Measurements from ENCODE around the gene ELOA. TPM values are rescaled to one million over a fixed set of nuclear protein-coding genes. Genes with fewer than 3 reads are reported as not detected.
A peak's percentile ranks its signal among the peaks of the same experiment; 100 is the strongest.
"Not testable (repeated sequence)": the region's sequence is repeated elsewhere in the genome, so short reads cannot be mapped to it uniquely, and the experiment has no call there.

The ELOA gene
- polyA plus RNA-seq, 2 of the 4 experiments (the other 2 are of a cell fraction), result 16.4 to 18.4 TPM

DNA sequence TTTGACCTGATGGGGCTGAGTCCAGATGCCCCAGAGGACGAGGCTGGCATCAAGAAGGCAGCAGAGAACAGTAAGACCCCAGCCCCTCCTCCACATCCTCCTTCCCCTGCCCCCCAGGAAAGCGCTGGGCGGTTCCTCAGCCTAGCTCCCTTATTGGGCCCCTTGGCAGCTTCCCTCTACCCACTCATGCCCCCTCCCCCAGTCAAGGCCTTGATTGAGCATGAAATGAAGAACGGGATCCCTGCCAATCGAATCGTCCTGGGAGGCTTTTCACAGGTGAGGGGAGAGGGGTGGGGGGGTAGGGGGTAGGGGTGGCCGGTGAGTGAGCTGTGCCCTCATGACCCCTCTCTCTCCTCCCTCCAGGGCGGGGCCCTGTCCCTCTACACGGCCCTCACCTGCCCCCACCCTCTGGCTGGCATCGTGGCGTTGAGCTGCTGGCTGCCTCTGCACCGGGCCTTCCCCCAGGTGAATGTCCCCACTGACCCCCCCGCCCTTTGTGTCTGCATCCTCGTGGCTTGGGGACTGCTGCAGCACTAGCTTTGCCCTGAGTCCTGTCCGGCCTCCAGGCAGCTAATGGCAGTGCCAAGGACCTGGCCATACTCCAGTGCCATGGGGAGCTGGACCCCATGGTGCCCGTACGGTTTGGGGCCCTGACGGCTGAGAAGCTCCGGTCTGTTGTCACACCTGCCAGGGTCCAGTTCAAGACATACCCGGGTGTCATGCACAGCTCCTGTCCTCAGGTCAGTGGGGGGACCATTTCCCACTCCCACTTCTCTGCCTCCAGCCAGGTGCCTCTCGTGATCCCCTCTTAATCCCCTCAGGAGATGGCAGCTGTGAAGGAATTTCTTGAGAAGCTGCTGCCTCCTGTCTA lies 50.8 kb downstream of the ELOA start:
- no peak for DNase-seq (ENCODE audit: low read depth in 1 of 2, low spot score in 1 of 2)
- WGBS (ENCODE audit: missing lambda C conversion rate), result 53% methylated on average over 8 of the region's 21 CpGs
- Histone ChIP-seq H3K27ac (peak overlapping the region in 1 of 2 experiments; percentile 98; a peak in 2 of 6 replicates), H3K4me1 (peaks cover 42% of the 10 kb centered on the region), H3K4me3 (no peak overlapping the region), H3K4me2 (0 out of 3 replicates have a peak overlapping the region, but pooled peaks have one; percentile 6), H3K9me3 (no peaks in the 10 kb centered on the region)
- ChIA-PET CTCF (interaction anchor here (1.3 to 2.1 kb wide), 3 partner anchors 22 to 61 kb away, joined by 9 to 11 read pairs (median 9); no protein-coding TSS in a partner anchor), POLR2A (no interaction called here)
- ATAC-seq, result no peak
- TF ChIP-seq RAD21 (conservative IDR thresholded peaks at IDR 0.05 in 1 of 2, IDR thresholded peaks at IDR 0.05 in 1 of 2), result no peak
- FAIRE-seq, result no peak

DNA sequence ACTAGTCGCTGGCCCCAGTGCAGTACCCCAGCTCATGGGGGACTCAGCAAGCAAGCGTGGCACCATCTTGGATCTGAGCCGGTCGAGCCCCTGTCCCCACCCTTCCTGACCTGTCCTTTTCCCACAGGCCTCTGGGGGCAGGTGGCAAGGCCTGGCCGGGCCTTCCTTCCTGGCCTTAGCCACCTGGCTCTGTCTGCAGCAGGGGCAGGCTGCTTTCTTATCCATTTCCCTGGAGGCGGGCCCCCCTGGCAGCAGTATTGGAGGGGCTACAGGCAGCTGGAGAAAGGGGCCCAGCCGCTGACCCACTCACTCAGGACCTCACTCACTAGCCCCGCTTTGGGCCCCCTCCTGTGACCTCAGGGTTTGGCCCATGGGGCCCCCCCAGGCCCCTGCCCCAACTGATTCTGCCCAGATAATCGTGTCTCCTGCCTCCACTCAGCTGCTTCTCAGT lies 51.5 kb downstream of the ELOA start:
- peaks cover 38% of the 10 kb centered on the region for H3K4me1 ChIP-seq
- H3K4me3 ChIP-seq; H3K4me2 ChIP-seq; H3K9me3 ChIP-seq; DNase-seq (ENCODE audit: low read depth in 1 of 2, low spot score in 1 of 2); POLR2A ChIA-PET; FAIRE-seq; H3K27ac ChIP-seq; ATAC-seq: not testable (repeated sequence)
- TF ChIP-seq JUN (IDR thresholded peaks at IDR 0.05), result 0 out of 5 replicates have a peak, but pooled peaks of 1 of the 2 experiments have one; percentile 34
- CTCF ChIA-PET, result interaction anchor here (2.1 kb wide), 1 partner anchor 23 kb away, joined by 9 read pairs; no protein-coding TSS in a partner anchor
- WGBS (ENCODE audit: missing lambda C conversion rate), result 90% methylated on average over 2 of the region's 9 CpGs

DNA sequence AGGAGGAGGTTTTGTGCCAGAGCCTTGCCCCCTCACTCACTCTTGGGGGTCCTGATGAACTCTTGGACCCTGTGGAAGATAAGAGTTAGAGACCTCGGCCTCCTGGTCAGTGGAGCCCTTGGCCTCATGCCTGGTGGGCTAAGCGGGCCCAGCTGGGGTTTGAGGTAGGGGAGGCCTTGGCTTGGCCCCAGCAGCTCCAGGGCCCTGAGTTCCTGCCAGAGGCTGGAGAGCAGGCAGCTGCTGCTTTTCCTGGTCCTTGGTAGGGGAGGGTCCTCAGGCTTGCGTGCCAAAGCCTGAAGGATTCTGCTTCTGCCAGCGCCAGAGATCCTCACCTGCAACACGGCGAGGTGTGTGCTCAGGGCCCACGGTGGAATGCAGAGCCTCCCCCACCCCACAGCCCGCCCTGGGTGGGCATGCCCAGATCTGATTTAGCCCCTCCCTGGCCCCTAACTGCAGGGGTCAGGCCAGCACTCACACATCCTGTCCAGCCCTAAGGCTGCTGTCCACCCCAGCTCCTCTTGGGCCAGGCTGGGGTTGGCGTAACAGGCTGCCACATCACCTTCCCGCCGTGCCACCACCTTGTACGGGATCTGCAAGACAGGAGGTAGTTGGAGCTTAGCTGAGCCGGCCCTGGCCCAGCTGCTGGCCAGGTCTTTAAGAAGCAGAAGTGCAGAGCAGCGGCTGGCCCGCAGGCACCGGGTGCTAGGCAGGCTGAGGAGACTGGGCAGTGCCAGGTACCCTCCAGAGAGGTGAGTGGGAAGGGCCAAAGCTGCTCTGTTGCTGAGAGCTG lies 52.6 kb downstream of the ELOA start:
- FAIRE-seq, result no peak
- no peak for ATAC-seq
- no peaks in the 10 kb centered on the region for H3K9me3 ChIP-seq
- 0 out of 6 replicates have a peak overlapping the region, but pooled peaks of 1 of the 2 experiments have one; percentile 14 for H3K27ac ChIP-seq
- CTCF ChIA-PET, result interaction anchor here (1.1 to 2.1 kb wide), 4 partner anchors 8 to 428 kb away, joined by 3 to 9 read pairs (median 5); no protein-coding TSS in a partner anchor
- no peak overlapping the region for H3K4me3 ChIP-seq
- H3K4me2 ChIP-seq, result no peak overlapping the region
- H3K4me1 ChIP-seq, result peaks cover 30% of the 10 kb centered on the region
- TF ChIP-seq HDAC2 (IDR thresholded peaks at IDR 0.05) (no peak), RFX5 (IDR thresholded peaks at IDR 0.05) (no peak), NFE2L2 (conservative IDR thresholded peaks at IDR 0.05; ENCODE audit: low read length) (no peak), FOSB (CRISPR knock-in tag; IDR thresholded peaks at IDR 0.05) (no peak), HOXA7 (CRISPR knock-in tag; IDR thresholded peaks at IDR 0.05) (no peak), NR3C1 (IDR thresholded peaks at IDR 0.05) (no peak), RCOR1 (IDR thresholded peaks at IDR 0.05; ENCODE audit: low read depth, low read length) (no peak), CHD4 (IDR thresholded peaks at IDR 0.05; ENCODE audit: borderline replicate concordance) (no peak), HEYL (CRISPR knock-in tag; IDR thresholded peaks at IDR 0.05) (no peak), PHF8 (IDR thresholded peaks at IDR 0.05; ENCODE audit: borderline replicate concordance, low read depth) (no peak), KDM5A (IDR thresholded peaks at IDR 0.05) (no peak), EHMT2 (IDR thresholded peaks at IDR 0.05; ENCODE audit: low read depth) (no peak), POLR2A (IDR thresholded peaks at IDR 0.05; ENCODE audit: low read length) (no peak)
- TF ChIP-seq, protein P1, sequence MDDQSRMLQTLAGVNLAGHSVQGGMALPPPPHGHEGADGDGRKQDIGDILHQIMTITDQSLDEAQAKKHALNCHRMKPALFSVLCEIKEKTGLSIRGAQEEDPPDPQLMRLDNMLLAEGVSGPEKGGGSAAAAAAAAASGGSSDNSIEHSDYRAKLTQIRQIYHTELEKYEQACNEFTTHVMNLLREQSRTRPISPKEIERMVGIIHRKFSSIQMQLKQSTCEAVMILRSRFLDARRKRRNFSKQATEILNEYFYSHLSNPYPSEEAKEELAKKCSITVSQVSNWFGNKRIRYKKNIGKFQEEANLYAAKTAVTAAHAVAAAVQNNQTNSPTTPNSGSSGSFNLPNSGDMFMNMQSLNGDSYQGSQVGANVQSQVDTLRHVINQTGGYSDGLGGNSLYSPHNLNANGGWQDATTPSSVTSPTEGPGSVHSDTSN (IDR thresholded peaks at IDR 0.05), result no peak
- TF ChIP-seq, protein P2, sequence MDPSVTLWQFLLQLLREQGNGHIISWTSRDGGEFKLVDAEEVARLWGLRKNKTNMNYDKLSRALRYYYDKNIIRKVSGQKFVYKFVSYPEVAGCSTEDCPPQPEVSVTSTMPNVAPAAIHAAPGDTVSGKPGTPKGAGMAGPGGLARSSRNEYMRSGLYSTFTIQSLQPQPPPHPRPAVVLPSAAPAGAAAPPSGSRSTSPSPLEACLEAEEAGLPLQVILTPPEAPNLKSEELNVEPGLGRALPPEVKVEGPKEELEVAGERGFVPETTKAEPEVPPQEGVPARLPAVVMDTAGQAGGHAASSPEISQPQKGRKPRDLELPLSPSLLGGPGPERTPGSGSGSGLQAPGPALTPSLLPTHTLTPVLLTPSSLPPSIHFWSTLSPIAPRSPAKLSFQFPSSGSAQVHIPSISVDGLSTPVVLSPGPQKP (IDR thresholded peaks at IDR 0.05; ENCODE audit: low read depth, low read length), result no peak
- 90% methylated on average over 7 of the region's 16 CpGs for WGBS (ENCODE audit: missing lambda C conversion rate)
- no peak for DNase-seq (ENCODE audit: low read depth in 1 of 2, low spot score in 1 of 2)
- POLR2A ChIA-PET, result no interaction called here

Measured in A549 (cell line).